ENCODE measurements around the gene IQGAP2. TPM values are rescaled to one million over a fixed set of nuclear protein-coding genes. Genes with fewer than 3 reads are reported as not detected.

The IQGAP2 gene
- total and polyA plus RNA-seq, 9 of the 15 experiments (the other 6 are each of a cell fraction or from before 2014, with no cell fraction given), result 8.7 to 23.2 (median 17.4) TPM

DNA sequence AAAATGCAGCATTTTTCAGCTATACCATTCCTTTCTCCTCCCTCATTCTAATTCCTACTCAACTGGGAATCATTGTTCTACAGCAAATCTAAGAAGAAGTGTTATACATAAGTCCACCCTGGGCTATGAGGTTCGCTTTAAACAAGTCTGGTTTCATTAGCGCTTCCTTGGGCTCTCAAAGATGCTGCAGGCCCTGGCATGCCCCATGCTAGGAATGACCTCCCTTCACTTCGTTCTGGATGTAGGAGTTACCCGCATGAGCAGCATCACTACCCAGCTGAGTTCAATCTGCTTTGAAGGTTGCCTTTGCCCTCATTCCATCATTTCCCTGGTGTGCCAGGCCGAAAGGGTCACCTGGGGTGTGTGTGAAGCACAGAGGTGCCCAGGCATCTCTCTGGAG is 348.2 kb downstream of the IQGAP2 start (continued):
- TF ChIP-seq, protein P1, sequence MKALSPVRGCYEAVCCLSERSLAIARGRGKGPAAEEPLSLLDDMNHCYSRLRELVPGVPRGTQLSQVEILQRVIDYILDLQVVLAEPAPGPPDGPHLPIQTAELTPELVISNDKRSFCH (CRISPR knock-in tag; IDR thresholded peaks at IDR 0.05), result no peak
- TF ChIP-seq, protein P1 (tag; IDR thresholded peaks at IDR 0.05), result no peak
- no peak for TF ChIP-seq NRF1 (conservative IDR thresholded peaks at IDR 0.05 in 1 of 2, IDR thresholded peaks at IDR 0.05 in 1 of 2)
- TF ChIP-seq FOXJ3 (CRISPR knock-in tag; IDR thresholded peaks at IDR 0.05), result no peak

DNA sequence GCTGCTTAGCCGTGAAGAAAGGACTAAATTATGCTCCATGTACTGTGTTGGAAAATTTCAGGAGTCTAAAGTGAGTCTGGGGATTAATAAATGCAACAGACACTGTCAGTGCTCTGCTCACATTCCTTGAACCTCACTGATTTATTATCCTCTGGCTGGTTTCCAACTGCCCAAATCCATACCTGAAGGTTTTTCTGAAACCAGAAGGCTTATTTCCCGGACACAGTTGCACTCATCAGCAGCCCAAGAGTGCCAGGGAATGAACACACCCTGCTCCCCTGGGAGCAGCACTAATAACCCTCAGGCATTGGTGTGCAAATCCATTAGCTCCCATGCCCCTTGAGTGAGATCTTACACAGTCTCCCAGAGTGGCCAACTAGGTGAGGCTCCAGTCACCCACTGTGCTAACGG is 351.6 kb downstream of the IQGAP2 start:
- no peaks in the 10 kb centered on the region for H3K79me2 ChIP-seq (ENCODE audit: control insufficient read depth, insufficient read depth, low read length)
- ChIA-PET POLR2A (interaction anchor here (0.6 kb wide), 1 partner anchor 12 kb away, joined by 3 read pairs; no protein-coding TSS in a partner anchor), CTCF (ENCODE audit: low intra/inter-chr PET ratio) (no interaction called here)
- no peak overlapping the region for H3K27ac ChIP-seq (ENCODE audit: extremely low read depth, low read depth, low read length)
- H4K20me1 ChIP-seq (replicated peaks; ENCODE audit: control insufficient read depth, insufficient read depth, low read length), result no peaks in the 10 kb centered on the region
- H3K9ac ChIP-seq (ENCODE audit: insufficient read depth in 1 of 2, low read depth in 2 of 2, low read length in 2 of 2), result no peak overlapping the region
- TF ChIP-seq MEIS2 (IDR thresholded peaks at IDR 0.05; ENCODE audit: partially characterized antibody) (peak; percentile 20), NFIC (IDR thresholded peaks at IDR 0.05) (peak; percentile 43; the same call in 1 of the 2 replicates), SMARCA4 (IDR thresholded peaks at IDR 0.05) (no peak), ADNP (tag; IDR thresholded peaks at IDR 0.05) (no peak)
- intact Hi-C loops (cut with micrococcal nuclease) (no loop called here), in situ Hi-C loops (cut with MboI) (no loop called here)
- H3K4me2 ChIP-seq (ENCODE audit: insufficient read depth, low read length), result no peak overlapping the region
- H3K4me1 ChIP-seq (replicated peaks in 1 of 2; ENCODE audit: control insufficient read depth in 2 of 2, insufficient read depth in 2 of 2, low read length in 2 of 2), result peaks cover 0 to under 1% of the 10 kb centered on the region in 2 experiments; a peak in 1 of 5 replicates
- ATAC-seq (no peak), FAIRE-seq (no peak), DNase-seq (ENCODE audit: extremely low read depth in 1 of 4, low spot score in 3 of 4) (no peak)
- no peaks in the 10 kb centered on the region for H3K36me3 ChIP-seq (ENCODE audit: control insufficient read depth, insufficient read depth, low read length)
- no peaks in the 10 kb centered on the region for H3K9me3 ChIP-seq (replicated peaks; ENCODE audit: control insufficient read depth, insufficient read depth, low read depth, low read length)
- H3K27me3 ChIP-seq (ENCODE audit: control insufficient read depth in 2 of 2, insufficient read depth in 2 of 2, low read length in 2 of 2), result no peaks in the 10 kb centered on the region
- H2AFZ ChIP-seq (ENCODE audit: low read depth, low read length), result no peak overlapping the region
- no peaks in the 10 kb centered on the region for H3K9me1 ChIP-seq (ENCODE audit: control insufficient read depth, insufficient read depth, low read length)
- 18% methylated on average over 3 of the region's 3 CpGs for WGBS (ENCODE audit: insufficient coverage, low coverage, missing lambda C conversion rate)
- BruUV-seq (replicated peaks), result no TSS peak
- no peak overlapping the region for H3K4me3 ChIP-seq
